ENCODE measurements around the gene C1orf21.
A peak's percentile ranks its signal among the peaks of the same experiment; 100 is the strongest.

The C1orf21 gene

DNA sequence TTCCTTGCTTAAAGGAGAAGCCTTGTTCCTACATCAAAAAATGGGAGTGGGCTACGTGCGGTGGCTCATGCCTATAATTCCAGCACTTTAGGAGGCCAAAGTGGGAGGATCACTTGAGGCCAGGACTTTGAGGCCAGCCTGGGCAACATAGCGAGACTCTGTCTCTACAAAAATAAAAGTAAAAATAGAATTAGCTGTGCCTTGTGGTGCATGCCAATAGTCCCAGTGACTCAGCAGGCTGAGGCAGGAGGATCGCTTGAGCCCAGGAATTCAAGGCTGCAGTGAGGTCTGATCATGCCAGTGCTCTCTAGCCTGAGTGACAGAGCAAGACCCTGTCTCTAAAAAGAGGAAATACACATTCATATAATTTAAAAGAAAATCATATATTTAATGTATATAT, 127.1 kb downstream of the C1orf21 start:
- TF ChIP-seq CSDC2 (CRISPR knock-in tag; IDR thresholded peaks at IDR 0.05) (no peak), OSR1 (CRISPR knock-in tag; IDR thresholded peaks at IDR 0.05) (0 out of 2 replicates have a peak, but pooled peaks have one; percentile 52)
- ATAC-seq: peak; percentile 97

DNA sequence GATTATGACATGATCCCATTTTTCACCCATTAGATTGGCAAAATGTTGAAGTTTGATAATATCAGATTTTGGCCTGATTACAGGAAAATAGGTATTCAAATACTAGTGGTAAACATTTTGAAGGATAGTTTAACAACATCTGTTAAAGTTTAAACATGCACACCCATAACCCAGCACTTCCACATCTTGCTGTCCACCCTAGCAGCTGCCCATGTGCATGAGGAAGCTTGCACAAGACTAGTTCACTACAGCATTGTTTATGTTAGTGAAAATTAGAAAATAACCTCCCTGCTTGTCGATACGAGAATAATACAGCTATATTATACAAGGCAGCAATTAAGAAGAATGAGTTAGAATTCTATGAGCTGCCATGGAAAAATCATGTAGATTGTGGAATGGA, 127.6 kb downstream of the C1orf21 start:
- peak; percentile 41 for ATAC-seq
- TF ChIP-seq ZFP30 (CRISPR knock-in tag; IDR thresholded peaks at IDR 0.05): no peak
- no peak for TF ChIP-seq ZNF70 (CRISPR knock-in tag; IDR thresholded peaks at IDR 0.05)
- TF ChIP-seq, protein P1, sequence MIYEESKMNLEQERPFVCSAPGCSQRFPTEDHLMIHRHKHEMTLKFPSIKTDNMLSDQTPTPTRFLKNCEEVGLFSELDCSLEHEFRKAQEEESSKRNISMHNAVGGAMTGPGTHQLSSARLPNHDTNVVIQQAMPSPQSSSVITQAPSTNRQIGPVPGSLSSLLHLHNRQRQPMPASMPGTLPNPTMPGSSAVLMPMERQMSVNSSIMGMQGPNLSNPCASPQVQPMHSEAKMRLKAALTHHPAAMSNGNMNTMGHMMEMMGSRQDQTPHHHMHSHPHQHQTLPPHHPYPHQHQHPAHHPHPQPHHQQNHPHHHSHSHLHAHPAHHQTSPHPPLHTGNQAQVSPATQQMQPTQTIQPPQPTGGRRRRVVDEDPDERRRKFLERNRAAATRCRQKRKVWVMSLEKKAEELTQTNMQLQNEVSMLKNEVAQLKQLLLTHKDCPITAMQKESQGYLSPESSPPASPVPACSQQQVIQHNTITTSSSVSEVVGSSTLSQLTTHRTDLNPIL (CRISPR knock-in tag; IDR thresholded peaks at IDR 0.05; ENCODE audit: low read depth): no peak
- TF ChIP-seq, protein P2, sequence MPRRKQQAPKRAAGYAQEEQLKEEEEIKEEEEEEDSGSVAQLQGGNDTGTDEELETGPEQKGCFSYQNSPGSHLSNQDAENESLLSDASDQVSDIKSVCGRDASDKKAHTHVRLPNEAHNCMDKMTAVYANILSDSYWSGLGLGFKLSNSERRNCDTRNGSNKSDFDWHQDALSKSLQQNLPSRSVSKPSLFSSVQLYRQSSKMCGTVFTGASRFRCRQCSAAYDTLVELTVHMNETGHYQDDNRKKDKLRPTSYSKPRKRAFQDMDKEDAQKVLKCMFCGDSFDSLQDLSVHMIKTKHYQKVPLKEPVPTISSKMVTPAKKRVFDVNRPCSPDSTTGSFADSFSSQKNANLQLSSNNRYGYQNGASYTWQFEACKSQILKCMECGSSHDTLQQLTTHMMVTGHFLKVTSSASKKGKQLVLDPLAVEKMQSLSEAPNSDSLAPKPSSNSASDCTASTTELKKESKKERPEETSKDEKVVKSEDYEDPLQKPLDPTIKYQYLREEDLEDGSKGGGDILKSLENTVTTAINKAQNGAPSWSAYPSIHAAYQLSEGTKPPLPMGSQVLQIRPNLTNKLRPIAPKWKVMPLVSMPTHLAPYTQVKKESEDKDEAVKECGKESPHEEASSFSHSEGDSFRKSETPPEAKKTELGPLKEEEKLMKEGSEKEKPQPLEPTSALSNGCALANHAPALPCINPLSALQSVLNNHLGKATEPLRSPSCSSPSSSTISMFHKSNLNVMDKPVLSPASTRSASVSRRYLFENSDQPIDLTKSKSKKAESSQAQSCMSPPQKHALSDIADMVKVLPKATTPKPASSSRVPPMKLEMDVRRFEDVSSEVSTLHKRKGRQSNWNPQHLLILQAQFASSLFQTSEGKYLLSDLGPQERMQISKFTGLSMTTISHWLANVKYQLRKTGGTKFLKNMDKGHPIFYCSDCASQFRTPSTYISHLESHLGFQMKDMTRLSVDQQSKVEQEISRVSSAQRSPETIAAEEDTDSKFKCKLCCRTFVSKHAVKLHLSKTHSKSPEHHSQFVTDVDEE (CRISPR knock-in tag; IDR thresholded peaks at IDR 0.05): no peak
- no peak for TF ChIP-seq TCF4 (CRISPR knock-in tag; IDR thresholded peaks at IDR 0.05; ENCODE audit: borderline replicate concordance)
- TF ChIP-seq, protein P3, sequence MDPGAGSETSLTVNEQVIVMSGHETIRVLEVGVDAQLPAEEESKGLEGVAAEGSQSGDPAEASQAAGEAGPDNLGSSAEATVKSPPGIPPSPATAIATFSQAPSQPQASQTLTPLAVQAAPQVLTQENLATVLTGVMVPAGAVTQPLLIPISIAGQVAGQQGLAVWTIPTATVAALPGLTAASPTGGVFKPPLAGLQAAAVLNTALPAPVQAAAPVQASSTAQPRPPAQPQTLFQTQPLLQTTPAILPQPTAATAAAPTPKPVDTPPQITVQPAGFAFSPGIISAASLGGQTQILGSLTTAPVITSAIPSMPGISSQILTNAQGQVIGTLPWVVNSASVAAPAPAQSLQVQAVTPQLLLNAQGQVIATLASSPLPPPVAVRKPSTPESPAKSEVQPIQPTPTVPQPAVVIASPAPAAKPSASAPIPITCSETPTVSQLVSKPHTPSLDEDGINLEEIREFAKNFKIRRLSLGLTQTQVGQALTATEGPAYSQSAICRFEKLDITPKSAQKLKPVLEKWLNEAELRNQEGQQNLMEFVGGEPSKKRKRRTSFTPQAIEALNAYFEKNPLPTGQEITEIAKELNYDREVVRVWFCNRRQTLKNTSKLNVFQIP (CRISPR knock-in tag; IDR thresholded peaks at IDR 0.05; ENCODE audit: borderline replicate concordance, low read depth): no peak
- no peak for TF ChIP-seq ZC3H10 (CRISPR knock-in tag; IDR thresholded peaks at IDR 0.05)
- TF ChIP-seq OSR1 (CRISPR knock-in tag; IDR thresholded peaks at IDR 0.05): no peak

DNA sequence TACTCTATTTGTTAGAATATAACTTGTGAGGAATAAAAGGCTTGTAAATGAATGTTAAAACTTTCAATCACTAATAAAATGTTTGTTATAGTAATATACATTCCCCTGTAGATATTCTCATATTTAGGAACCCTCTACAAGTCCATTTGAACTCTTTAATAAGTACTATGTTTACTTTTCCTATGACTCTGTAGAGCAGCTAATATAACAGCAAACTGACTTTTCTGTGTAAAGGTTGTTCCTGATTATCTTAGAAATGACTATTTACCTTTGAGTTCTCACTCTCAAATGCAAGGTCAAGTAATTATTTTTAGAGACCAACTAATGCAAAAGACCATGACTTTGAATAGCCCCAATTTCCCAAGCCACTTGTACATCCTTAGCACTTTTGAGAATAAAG, 130.3 kb downstream of the C1orf21 start:
- ATAC-seq: no peak
- TF ChIP-seq ZFP30 (CRISPR knock-in tag; IDR thresholded peaks at IDR 0.05): no peak
- no peak for TF ChIP-seq ZNF70 (CRISPR knock-in tag; IDR thresholded peaks at IDR 0.05)
- TF ChIP-seq ISL1 (CRISPR knock-in tag; IDR thresholded peaks at IDR 0.05): no peak
- no peak for TF ChIP-seq CSDC2 (CRISPR knock-in tag; IDR thresholded peaks at IDR 0.05)
- no peak for TF ChIP-seq GLIS3 (CRISPR knock-in tag; IDR thresholded peaks at IDR 0.05)
- TF ChIP-seq BACH2 (CRISPR knock-in tag; IDR thresholded peaks at IDR 0.05; ENCODE audit: borderline replicate concordance): no peak
- no peak for TF ChIP-seq ZNF565 (CRISPR knock-in tag; conservative IDR thresholded peaks at IDR 0.05; ENCODE audit: low read depth)
- TF ChIP-seq, protein P4, sequence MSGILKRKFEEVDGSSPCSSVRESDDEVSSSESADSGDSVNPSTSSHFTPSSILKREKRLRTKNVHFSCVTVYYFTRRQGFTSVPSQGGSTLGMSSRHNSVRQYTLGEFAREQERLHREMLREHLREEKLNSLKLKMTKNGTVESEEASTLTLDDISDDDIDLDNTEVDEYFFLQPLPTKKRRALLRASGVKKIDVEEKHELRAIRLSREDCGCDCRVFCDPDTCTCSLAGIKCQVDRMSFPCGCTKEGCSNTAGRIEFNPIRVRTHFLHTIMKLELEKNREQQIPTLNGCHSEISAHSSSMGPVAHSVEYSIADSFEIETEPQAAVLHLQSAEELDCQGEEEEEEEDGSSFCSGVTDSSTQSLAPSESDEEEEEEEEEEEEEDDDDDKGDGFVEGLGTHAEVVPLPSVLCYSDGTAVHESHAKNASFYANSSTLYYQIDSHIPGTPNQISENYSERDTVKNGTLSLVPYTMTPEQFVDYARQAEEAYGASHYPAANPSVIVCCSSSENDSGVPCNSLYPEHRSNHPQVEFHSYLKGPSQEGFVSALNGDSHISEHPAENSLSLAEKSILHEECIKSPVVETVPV (CRISPR knock-in tag; IDR thresholded peaks at IDR 0.05): no peak
- TF ChIP-seq ESRRG (CRISPR knock-in tag; IDR thresholded peaks at IDR 0.05): no peak

DNA sequence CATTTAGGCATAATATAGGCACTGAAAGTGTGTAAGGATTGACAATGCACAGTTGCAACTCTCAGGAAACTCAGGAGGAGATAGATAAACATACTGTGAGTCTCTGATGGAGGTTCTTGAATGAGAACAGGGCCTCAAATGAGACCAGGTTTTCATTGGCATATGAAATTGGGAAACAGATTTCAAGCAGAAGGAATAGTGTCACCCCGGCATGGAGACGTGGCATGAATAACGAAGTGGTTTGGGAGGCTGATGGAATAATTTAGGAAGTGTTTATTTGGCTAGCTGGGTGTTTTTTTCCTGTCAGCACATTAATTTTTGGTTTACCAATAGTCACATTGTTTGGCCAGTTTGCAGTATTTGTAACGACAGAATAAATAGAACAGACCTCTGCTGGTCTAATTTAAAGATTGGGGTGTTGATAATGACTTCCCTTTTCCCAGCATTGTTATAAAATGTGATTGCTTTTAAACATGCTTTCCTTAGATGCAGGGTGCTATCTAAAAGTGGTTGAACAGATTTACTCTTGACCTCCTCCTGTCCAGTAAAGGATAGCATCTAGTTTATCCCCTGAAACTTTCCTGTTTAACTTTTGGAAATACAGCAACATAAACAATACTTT, 132.0 kb downstream of the C1orf21 start:
- no peak for ATAC-seq
- TF ChIP-seq, protein P5, sequence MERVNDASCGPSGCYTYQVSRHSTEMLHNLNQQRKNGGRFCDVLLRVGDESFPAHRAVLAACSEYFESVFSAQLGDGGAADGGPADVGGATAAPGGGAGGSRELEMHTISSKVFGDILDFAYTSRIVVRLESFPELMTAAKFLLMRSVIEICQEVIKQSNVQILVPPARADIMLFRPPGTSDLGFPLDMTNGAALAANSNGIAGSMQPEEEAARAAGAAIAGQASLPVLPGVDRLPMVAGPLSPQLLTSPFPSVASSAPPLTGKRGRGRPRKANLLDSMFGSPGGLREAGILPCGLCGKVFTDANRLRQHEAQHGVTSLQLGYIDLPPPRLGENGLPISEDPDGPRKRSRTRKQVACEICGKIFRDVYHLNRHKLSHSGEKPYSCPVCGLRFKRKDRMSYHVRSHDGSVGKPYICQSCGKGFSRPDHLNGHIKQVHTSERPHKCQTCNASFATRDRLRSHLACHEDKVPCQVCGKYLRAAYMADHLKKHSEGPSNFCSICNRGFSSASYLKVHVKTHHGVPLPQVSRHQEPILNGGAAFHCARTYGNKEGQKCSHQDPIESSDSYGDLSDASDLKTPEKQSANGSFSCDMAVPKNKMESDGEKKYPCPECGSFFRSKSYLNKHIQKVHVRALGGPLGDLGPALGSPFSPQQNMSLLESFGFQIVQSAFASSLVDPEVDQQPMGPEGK (CRISPR knock-in tag; IDR thresholded peaks at IDR 0.05; ENCODE audit: borderline replicate concordance): no peak
- TF ChIP-seq CSDC2 (CRISPR knock-in tag; IDR thresholded peaks at IDR 0.05) (no peak), ZFP3 (CRISPR knock-in tag; IDR thresholded peaks at IDR 0.05) (no peak), BACH2 (CRISPR knock-in tag; IDR thresholded peaks at IDR 0.05; ENCODE audit: borderline replicate concordance) (no peak), PPARA (CRISPR knock-in tag; IDR thresholded peaks at IDR 0.05; ENCODE audit: borderline replicate concordance) (no peak), GLIS3 (CRISPR knock-in tag; IDR thresholded peaks at IDR 0.05) (no peak), ZNF70 (CRISPR knock-in tag; IDR thresholded peaks at IDR 0.05) (no peak)
- TF ChIP-seq, protein P2 (CRISPR knock-in tag; IDR thresholded peaks at IDR 0.05): no peak
- TF ChIP-seq, protein P1 (CRISPR knock-in tag; IDR thresholded peaks at IDR 0.05; ENCODE audit: low read depth): no peak
